Fibroblast of lung (primary cell): ENCODE measurements around the gene RALGAPB.

Experiments used
- CTCF ChIP-seq, 2 donors: IDR thresholded peaks in 1 of 2; conservative IDR thresholded peaks in 1 of 2; 1 replicate in 1 of 2; 2 replicates in 1 of 2; pipeline ENCODE4 v1.5.1; 2011 to 2012; ENCODE audit warnings: low read length in 2 of 2, control low read depth in 1 of 2, inconsistent platforms in 1 of 2, low read depth in 1 of 2, mild to moderate bottlenecking in 1 of 2
- EZH2 ChIP-seq: IDR thresholded peaks from 2 replicates; pipeline ENCODE4 v1.5.1; 2012; ENCODE audit warnings: low read length, control low read depth, mild to moderate bottlenecking; ENCODE audit errors: missing control alignments

GRCh38 chr20:38471987-38472512, 593 bp upstream of the RALGAPB start:
- TF ChIP-seq CTCF (conservative IDR thresholded peaks at IDR 0.05 in 1 of 2, IDR thresholded peaks at IDR 0.05 in 1 of 2; ENCODE audit: low read depth in 1 of 2, low read length in 2 of 2) (no peak), EZH2 (no peak)
